ACC112 (cell line): ENCODE measurements around the gene TMEM233.
"Not testable (repeated sequence)": the region's sequence is repeated elsewhere in the genome, so short reads cannot be mapped to it uniquely, and the experiment has no call there.

Source experiments
- H2AFZ ChIP-seq: fragments of 200-600 bp; sonication (generic); one replicate; pipeline ENCODE4 v1.6.0; 2017; ENCODE audit warnings: antibody characterized with exemption, low read length; ENCODE audit not compliant: unreplicated experiment
- H3K27ac ChIP-seq: fragments of 200-600 bp; sonication (generic); 2 replicates; pipeline ENCODE4 v1.5.1; 2014; ENCODE audit warnings: low read depth, mild to moderate bottlenecking, antibody characterized with exemption, low read length, moderate library complexity
- H3K27me3 ChIP-seq: fragments of 200-600 bp; sonication (generic); 2 replicates; pipeline ENCODE4 v1.6.1; 2014; ENCODE audit warnings: mild to moderate bottlenecking, antibody characterized with exemption, low read length, moderate library complexity, mixed read lengths; ENCODE audit not compliant: insufficient read depth
- H3K36me3 ChIP-seq: fragments of 200-600 bp; sonication (generic); 2 replicates; pipeline ENCODE4 v1.6.1; 2016; ENCODE audit warnings: mild to moderate bottlenecking, antibody characterized with exemption, low read length, moderate library complexity, mixed read lengths; ENCODE audit not compliant: insufficient read depth
- H3K4me1 ChIP-seq: fragments of 200-600 bp; sonication (generic); one replicate; pipeline ENCODE4 v1.6.1; 2016; ENCODE audit warnings: low read length, mixed read lengths; ENCODE audit not compliant: insufficient read depth, unreplicated experiment, control insufficient read depth
- H3K4me3 ChIP-seq: fragments of 200-600 bp; sonication (generic); 2 replicates; pipeline ENCODE4 v1.5.1; 2014; ENCODE audit warnings: mild to moderate bottlenecking, low read depth, low read length
- H3K79me2 ChIP-seq: fragments of 200-600 bp; sonication (generic); one replicate; pipeline ENCODE4 v1.6.0; 2016; ENCODE audit warnings: low read length; ENCODE audit not compliant: control insufficient read depth, unreplicated experiment, insufficient read depth

Gene TMEM233

GRCh38 chr12:119603767-119604166 lies 10.2 kb downstream of the TMEM233 start:
- Histone ChIP-seq H3K27ac (no peak overlapping the region), H3K79me2 (peaks cover 9% of the 10 kb centered on the region), H3K4me1 (peaks cover 4% of the 10 kb centered on the region), H3K27me3 (no peaks in the 10 kb centered on the region), H3K36me3 (peaks cover 8% of the 10 kb centered on the region; the same call in 1 of the 2 replicates), H3K4me3 (no peak overlapping the region), H2AFZ (no peak overlapping the region)

- Histone ChIP-seq H3K27me3 (no peaks in the 10 kb centered on the region), H3K27ac (no peak overlapping the region), H2AFZ (no peak overlapping the region), H3K4me3 (no peak overlapping the region), H3K36me3 (peaks cover 8% of the 10 kb centered on the region; the same call in 1 of the 2 replicates), H3K79me2 (peaks cover 3% of the 10 kb centered on the region), H3K4me1 (peaks cover 27% of the 10 kb centered on the region)
These were observed 15.8 kb downstream of the TMEM233 start for GRCh38 chr12:119609358-119609757.

GRCh38 chr12:119613319-119613936 lies 19.9 kb downstream of the TMEM233 start:
- peak overlapping the region; percentile 68 for H3K27ac ChIP-seq
- H3K79me2 ChIP-seq, result peaks cover 3% of the 10 kb centered on the region
- H3K27me3 ChIP-seq, result no peaks in the 10 kb centered on the region
- H3K4me3 ChIP-seq, result no peak overlapping the region
- peaks cover 39% of the 10 kb centered on the region for H3K4me1 ChIP-seq
- no peak overlapping the region for H2AFZ ChIP-seq
- H3K36me3 ChIP-seq, result peaks cover 5% of the 10 kb centered on the region; the same call in 1 of the 2 replicates

- H3K4me3 ChIP-seq, result no peak overlapping the region
- no peaks in the 10 kb centered on the region for H3K27me3 ChIP-seq
- H3K36me3 ChIP-seq, result peaks cover 5% of the 10 kb centered on the region; the same call in 1 of the 2 replicates
- 0 out of 2 replicates have a peak overlapping the region, but pooled peaks have one; percentile 27 for H3K27ac ChIP-seq
- H2AFZ ChIP-seq, result no peak overlapping the region
- H3K4me1 ChIP-seq, result peaks cover 39% of the 10 kb centered on the region
- H3K79me2 ChIP-seq, result peaks cover 3% of the 10 kb centered on the region
These were observed 21.1 kb downstream of the TMEM233 start for GRCh38 chr12:119614705-119615104.

GRCh38 chr12:119615518-119616475 lies 22.2 kb downstream of the TMEM233 start:
- no peak overlapping the region for H3K4me3 ChIP-seq
- peaks cover 5% of the 10 kb centered on the region; the same call in 1 of the 2 replicates for H3K36me3 ChIP-seq
- H3K27me3 ChIP-seq, result no peaks in the 10 kb centered on the region
- no peak overlapping the region for H3K27ac ChIP-seq
- no peak overlapping the region for H2AFZ ChIP-seq
- peaks cover 48% of the 10 kb centered on the region for H3K4me1 ChIP-seq
- peaks cover 3% of the 10 kb centered on the region for H3K79me2 ChIP-seq

GRCh38 chr12:119618328-119618896 lies 24.8 kb downstream of the TMEM233 start:
- H3K4me3 ChIP-seq, H3K27me3 ChIP-seq, H3K27ac ChIP-seq, H2AFZ ChIP-seq, H3K36me3 ChIP-seq, H3K79me2 ChIP-seq: not testable (repeated sequence)
- peaks cover 48% of the 10 kb centered on the region for H3K4me1 ChIP-seq

GRCh38 chr12:119620490-119620889 lies 26.9 kb downstream of the TMEM233 start:
- Histone ChIP-seq H3K79me2 (no peaks in the 10 kb centered on the region), H3K27ac (no peak overlapping the region), H2AFZ (no peak overlapping the region), H3K27me3 (no peaks in the 10 kb centered on the region), H3K4me1 (peaks cover 31% of the 10 kb centered on the region), H3K36me3 (peaks cover 5% of the 10 kb centered on the region; the same call in 1 of the 2 replicates), H3K4me3 (no peak overlapping the region)

- H3K27me3 ChIP-seq, result no peaks in the 10 kb centered on the region
- no peak overlapping the region for H3K4me3 ChIP-seq
- H3K27ac ChIP-seq, result peak overlapping the region; percentile 54
- H3K4me1 ChIP-seq, result peaks cover 27% of the 10 kb centered on the region
- H3K36me3 ChIP-seq, result no peaks in the 10 kb centered on the region
- no peaks in the 10 kb centered on the region for H3K79me2 ChIP-seq
- peak overlapping the region; percentile 36 for H2AFZ ChIP-seq
These were observed 28.3 kb downstream of the TMEM233 start for GRCh38 chr12:119621878-119622277.

GRCh38 chr12:119624966-119625365 lies 31.4 kb downstream of the TMEM233 start:
- H3K27ac ChIP-seq, result no peak overlapping the region
- H3K4me1 ChIP-seq, result peaks cover 25% of the 10 kb centered on the region

GRCh38 chr12:119627019-119627643 lies 33.6 kb downstream of the TMEM233 start:
- no peaks in the 10 kb centered on the region for H3K79me2 ChIP-seq
- H3K4me1 ChIP-seq, result peaks cover 5% of the 10 kb centered on the region
- no peak overlapping the region for H3K27ac ChIP-seq
- peaks cover 5% of the 10 kb centered on the region; the same call in 1 of the 2 replicates for H3K36me3 ChIP-seq
- H2AFZ ChIP-seq, result no peak overlapping the region
- no peak overlapping the region for H3K4me3 ChIP-seq
- H3K27me3 ChIP-seq, result no peaks in the 10 kb centered on the region

More at GRCh38 chr12:119624966-119625365, 31.4 kb downstream of the TMEM233 start:
- Histone ChIP-seq H3K4me3 (no peak overlapping the region), H2AFZ (no peak overlapping the region), H3K36me3 (peaks cover 5% of the 10 kb centered on the region; the same call in 1 of the 2 replicates), H3K79me2 (no peaks in the 10 kb centered on the region), H3K27me3 (no peaks in the 10 kb centered on the region)
